GM19043 (cell line): ENCODE measurements around the gene SORCS2.
"Not testable (repeated sequence)": the region's sequence is repeated elsewhere in the genome, so short reads cannot be mapped to it uniquely, and the experiment has no call there.

Experiments used
- ATAC-seq: cut with Tn5 transposase; IDR thresholded peaks from one replicate; pipeline ENCODE4 v1.9.1; 2021; ENCODE audit warnings: low read depth; ENCODE audit not compliant: unreplicated experiment

SORCS2 gene

GRCh38 chr4:7553280-7553679 is 360.9 kb downstream of the SORCS2 start:
- ATAC-seq, result no peak

- ATAC-seq, result no peak
Measured at GRCh38 chr4:7554905-7555304, 362.6 kb downstream of the SORCS2 start.

GRCh38 chr4:7556558-7556957 is 364.2 kb downstream of the SORCS2 start:
- no peak for ATAC-seq

GRCh38 chr4:7557456-7557855 is 365.1 kb downstream of the SORCS2 start:
- no peak for ATAC-seq

GRCh38 chr4:7558436-7558835 is 366.1 kb downstream of the SORCS2 start:
- ATAC-seq, result no peak

- ATAC-seq, result no peak
Measured at GRCh38 chr4:7559316-7559715, 367.0 kb downstream of the SORCS2 start.

- no peak for ATAC-seq
Measured at GRCh38 chr4:7559741-7560395, 367.5 kb downstream of the SORCS2 start.

GRCh38 chr4:7561557-7561956 is 369.2 kb downstream of the SORCS2 start:
- ATAC-seq, result no peak

- no peak for ATAC-seq
Measured at GRCh38 chr4:7564242-7564641, 371.9 kb downstream of the SORCS2 start.

- ATAC-seq, result no peak
Measured at GRCh38 chr4:7565483-7565882, 373.1 kb downstream of the SORCS2 start.

- no peak for ATAC-seq
Measured at GRCh38 chr4:7569810-7570783, 377.8 kb downstream of the SORCS2 start.

GRCh38 chr4:7571001-7571400 is 378.7 kb downstream of the SORCS2 start:
- no peak for ATAC-seq

GRCh38 chr4:7571701-7572100 is 379.4 kb downstream of the SORCS2 start:
- ATAC-seq, result no peak

GRCh38 chr4:7572894-7573293 is 380.6 kb downstream of the SORCS2 start:
- ATAC-seq, result no peak

- ATAC-seq, result no peak
Measured at GRCh38 chr4:7573576-7574091, 381.3 kb downstream of the SORCS2 start.

GRCh38 chr4:7574287-7575014 is 382.1 kb downstream of the SORCS2 start:
- no peak for ATAC-seq

GRCh38 chr4:7575426-7575825 is 383.1 kb downstream of the SORCS2 start:
- no peak for ATAC-seq

GRCh38 chr4:7577361-7578039 is 385.2 kb downstream of the SORCS2 start:
- ATAC-seq, result not testable (repeated sequence)

- ATAC-seq, result no peak
Measured at GRCh38 chr4:7581477-7581876, 389.1 kb downstream of the SORCS2 start.
